GM20431 (cell line): Measurements from ENCODE around the gene PSD2.

ENCODE experiments used
- in situ Hi-C: fragments of 300-500 bp; cut with MseI, MboI; formaldehyde crosslinking; loops from one replicate; pipeline ENCODE4 v1.15.0; 2020; ENCODE audit warnings: low sequenced_read_pairs; ENCODE audit not compliant: unreplicated experiment

Gene PSD2

DNA sequence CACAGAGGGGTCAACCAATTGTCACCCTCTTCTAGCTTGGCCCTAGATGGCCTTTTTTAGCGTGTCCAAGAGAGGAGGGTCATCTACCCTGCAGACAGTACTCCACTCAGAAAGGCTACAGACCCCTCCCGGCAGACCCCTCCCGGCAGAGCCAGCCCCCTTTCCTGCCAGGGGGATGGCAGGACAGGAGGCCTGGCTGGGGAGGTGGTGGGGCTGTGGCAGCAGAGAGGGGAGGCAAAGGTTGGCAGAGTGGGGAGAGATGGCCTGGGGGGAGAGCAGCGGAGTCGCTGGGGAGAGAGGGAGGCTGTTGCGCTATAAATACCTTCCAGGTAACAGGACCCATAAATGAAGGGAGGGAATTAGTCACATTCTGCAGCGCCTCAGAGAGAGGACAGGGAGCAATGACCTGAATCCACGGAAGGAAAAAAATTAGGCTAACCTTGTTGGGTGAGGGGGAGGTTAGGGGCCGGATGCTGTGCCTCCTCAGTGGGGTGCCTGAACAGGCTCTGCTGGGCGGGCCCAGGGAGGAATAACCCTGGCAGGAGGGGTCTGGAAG is 32.9 kb upstream of the PSD2 start:
- in situ Hi-C loops, result no loop called here

DNA sequence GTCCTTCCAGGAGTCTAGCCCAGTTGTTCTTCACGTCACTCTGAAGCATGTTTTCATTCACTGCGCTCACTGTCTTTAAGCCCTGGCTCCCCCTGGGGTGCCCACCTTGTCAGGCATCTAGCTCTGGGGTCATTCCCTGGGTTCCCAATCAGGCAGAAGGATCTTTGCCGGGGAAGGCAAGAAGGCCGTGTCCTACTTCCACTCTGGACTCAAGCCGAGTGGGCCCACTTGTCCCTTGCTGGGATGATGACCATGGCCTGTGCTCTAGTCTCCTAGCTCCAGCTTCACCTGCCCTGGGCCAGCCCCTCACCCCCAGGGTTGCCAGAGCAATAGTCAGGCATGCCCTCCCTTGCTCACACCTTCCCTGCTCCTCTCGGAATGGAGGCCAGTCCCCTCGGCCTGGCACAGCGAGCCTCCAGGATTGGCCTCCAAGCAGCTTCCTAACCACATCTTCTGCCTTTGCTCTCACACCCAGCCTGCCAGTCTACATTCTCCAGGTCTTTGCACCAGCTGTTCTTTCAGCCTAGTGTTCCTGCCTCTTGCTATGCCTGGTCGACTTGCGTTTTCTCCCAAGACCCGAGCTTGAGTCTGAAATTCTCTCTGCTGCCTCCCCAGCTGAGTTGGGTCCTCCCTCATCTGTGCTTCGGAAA is 32.2 kb upstream of the PSD2 start:
- in situ Hi-C loops, result no loop called here

DNA sequence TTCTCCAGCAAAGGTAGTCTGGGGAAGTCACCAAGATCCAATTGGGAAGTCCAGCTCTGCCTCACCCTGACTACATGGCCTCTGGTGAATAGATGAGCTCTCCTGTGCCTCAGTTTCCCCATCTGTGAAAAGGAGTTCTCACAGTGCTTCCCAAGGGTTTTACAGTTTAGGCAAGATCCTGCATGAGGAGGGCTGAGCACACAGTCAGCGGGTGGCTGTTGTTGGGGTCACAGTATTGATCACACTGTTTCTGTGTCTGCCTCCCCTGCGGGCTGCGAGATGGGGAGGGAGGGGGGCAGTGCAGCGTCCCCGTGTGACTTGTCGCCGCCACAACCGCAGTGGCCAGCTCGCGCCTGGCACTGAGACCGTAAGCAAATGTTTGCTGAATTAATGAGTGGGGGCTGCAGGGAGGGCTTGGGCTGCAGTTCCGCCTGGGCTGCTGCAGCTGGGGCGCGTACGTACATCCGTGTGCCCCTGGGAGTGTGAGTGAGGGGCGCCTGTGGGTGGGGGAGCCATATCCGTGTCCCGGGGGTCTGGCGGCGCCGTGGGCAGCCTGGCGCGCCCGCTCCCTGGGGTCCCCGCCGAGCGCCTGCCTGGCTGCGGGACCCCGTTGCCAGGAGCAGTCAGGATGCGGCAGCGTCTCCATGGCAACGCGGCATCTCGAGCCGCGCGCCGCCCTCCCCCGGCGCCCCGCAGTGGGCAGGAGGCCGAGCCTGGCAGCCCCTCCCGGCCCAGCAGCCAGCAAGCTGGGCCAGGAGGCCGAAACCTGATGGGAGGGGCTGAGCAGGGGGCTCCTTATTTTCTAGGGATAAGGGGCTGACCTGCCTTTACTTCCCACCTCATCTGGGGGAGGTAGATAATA is 31.4 kb upstream of the PSD2 start:
- in situ Hi-C loops, result no loop called here

DNA sequence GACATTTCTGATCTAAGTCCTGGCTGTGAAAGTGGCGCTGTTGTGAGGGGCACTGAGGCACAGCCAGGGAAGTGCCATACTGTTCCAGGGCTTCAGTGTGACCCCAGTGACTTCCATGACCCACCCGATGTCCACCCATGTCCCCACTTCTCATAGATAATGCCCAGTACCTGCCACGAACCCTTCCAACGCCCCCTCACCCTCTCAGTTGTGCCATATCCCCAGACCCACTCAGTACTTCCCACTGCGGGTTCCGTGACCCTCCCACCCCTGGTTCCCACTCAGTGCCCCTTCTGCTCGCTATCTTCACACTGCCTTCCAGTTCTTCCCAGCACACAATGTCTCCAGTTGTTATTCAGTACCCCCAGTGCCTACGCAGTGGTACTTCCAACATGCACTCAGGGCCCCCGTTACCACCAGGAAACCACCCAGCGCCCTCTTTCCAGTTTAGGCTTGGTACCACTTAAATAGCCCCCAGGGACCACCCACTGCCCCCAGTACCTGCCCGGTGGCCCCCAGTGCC is 30.7 kb upstream of the PSD2 start:
- in situ Hi-C loops, result no loop called here

DNA sequence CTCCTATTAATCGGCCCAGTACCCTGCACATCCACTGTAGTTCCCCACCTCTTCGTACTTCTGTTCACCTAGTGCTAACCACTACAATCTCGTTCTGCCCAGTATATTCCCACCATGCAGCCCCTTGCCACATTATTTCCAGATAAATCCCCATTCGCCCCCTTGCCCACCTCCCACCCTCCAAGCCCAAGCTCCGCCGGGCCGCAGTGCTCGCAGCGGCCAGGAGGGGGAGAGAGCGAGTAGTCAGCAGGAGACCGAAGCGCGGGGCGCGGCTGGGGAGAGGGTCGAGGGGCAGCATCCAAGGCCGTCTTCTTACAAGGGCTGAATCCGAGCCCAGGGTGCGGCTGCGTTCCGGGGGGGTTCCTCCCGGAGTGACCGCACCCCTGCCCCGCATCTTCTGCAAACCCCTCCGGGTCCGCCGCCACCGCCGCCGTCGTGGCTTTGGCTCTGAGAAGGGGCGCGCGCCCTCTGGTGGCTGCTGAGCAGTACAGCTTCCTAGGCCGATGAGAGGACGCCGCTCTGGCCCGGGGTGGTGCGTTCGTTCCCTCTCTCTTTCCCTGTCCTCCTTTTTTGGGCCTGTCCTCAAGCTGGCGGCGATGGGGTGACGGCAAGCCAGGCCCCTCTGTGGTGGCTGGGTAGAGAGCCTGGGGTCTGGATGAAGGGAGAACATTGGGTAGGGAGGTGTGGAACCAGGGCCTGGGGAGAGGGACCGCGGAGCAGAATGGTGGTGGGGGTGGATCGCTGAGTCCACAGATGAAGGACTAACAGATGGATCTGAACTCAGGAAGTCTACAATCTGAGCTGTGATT is 30.0 kb upstream of the PSD2 start:
- in situ Hi-C loops, result no loop called here

DNA sequence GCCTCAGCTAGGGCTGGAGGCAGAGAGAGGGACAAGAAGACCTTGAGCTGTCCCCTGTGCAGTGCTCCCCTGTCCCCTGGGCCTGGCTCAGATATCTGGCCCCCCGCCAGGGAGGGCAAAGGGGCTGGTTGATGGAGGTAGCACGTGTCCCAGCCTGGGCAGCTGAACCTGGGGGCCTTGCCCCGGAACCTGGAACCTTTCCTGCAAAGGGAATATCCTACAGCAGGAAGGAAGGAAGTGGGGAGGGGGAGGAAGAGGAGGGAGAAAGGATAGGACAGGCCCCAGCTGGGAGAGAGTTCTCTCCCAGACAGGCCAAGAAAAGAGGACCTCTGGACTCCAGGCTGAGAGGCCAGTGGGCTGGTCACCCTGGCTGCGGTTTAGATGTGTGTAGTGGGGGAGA is 27.6 kb upstream of the PSD2 start:
- in situ Hi-C loops, result no loop called here

DNA sequence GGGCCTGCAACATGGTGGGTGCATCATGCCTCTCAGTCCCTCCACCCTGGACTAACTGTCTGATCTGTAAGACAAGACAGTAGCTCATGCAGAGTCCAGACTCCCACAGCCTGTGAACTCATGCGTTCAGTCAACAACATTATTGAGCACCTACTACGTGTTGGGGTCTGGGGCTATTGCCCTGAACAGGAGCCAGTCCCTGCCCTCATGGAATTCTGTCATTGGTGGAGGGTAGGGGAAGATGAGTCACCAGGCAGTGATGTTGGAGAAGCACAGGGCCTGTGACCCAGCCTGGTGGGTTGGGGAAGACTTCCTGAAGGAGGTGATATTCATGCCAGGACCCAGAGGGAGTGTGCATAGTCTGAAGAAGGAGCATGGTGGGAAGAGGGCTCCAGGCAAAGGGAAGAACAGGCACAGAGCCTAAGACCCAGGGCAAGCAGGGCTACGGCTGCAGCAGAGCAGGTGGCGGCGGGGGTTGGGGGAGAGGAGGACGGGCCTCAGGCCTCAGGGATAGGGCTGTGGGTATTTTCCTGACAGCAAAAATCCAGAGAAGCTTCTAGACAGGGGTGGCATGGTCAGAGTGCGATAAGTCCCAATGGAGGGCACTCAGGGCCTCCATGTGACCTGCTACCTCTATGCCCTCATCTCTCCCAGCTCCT is 26.7 kb upstream of the PSD2 start:
- in situ Hi-C loops, result no loop called here

DNA sequence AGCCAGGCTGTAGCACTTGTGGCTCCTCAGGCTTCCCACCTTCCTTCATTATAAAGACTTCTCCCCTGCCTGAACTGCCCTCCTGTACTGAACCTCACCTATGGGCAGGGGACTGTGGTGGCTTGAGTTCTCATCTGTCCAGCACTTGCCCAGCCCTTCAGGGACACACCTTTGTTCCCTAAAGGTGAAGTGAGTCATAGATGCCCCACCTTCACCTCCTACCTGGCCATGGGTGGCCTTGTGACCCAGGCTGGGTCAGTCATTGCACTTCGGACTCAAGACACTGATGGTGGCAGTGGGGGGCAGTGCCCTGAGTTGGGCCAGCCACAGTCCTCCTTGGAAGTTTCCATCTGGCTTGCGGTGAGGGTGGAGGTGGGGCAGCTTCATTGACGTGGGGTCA is 26.1 kb upstream of the PSD2 start:
- in situ Hi-C loops, result no loop called here

DNA sequence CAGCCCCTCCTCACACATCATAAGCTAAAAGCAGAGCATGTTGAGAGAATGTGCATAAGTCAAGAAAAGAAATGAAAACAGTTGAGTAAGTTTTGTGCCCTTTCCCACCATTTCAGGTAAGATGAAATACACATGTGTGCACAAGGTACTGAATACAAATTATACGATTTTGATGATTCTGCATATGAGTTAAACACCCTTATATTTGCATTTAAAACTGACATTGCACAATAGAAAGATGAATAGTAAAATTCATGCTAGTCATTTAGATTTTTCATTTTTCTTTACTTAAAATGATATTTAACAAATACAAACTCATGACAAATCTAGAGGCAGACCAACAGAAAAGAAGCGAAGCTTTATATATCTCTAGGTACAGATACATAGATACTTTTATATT is 24.9 kb upstream of the PSD2 start:
- in situ Hi-C loops, result loop anchor here (10.0 kb wide), 1 partner anchor 194 kb away; no protein-coding TSS in a partner anchor

DNA sequence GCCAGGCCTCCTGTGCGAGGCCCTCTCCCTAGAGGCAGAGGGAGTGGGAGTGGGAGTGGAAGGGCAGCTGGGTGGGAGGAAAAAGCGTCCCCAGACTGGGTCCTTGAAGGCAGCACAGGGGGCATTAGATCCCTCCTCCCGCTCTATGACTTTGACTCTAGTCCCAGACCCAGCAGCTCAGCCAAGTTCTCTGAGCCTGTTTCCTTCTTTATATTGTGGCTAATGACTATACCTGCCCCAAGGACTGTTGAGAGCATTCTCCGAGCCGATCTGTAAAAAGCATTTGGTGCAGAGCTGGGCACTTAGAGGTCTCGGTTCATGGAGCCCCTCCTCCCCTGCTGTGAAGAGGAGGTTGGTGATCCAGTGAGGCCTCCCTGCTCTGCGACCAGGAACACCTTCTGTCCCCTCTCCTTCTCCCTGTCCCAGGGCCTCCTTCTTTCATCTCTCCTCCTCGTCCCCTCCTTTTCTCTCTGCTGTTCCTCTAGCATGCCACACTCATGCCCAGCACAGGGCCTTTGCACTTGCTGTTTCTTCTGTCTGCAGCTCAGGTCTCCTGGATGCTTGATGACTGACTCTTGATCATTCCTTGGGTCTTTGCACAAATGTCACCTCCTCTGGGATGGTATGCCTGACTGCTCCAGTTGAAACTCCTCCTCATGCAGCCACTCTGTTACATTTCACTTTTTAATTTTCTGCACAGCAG is 23.4 kb upstream of the PSD2 start:
- in situ Hi-C loops, result loop anchor here (10.0 kb wide), 1 partner anchor 193 kb away; no protein-coding TSS in a partner anchor

DNA sequence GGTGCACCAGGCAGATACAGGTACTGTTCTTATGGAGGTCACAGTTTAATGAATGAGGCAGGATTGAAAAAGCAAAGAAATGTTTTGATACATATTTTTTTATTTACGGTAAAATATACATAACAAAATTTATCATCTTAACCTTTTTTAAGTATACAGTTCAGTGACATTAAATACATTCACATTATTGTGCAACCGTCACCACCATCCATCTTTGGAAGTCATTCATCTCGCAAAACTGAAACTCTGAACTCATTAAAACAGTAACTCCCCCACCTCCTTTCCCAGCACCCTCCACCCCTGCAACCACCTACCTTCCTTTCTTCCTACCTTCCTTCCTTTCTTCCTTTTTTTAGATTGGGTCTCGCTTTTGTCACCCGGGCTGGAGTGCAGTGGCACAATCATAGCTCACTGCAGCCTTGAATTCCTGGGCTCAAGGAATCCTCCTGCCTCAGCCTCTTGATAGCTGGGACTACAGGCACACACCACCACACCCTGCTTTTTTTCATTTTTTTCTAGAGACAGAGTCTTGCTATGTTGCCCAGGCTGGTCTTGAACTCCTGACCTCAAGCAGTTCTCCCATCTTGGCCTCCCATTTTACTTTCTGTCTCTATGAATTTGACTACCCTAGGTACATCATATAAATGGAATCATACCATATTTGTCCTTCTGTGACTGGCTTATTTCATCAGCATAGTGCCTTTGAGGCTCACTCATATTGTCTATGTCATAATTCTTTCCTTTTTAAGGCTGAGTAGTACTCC is 22.5 kb upstream of the PSD2 start:
- in situ Hi-C loops, result loop anchor here (10.0 kb wide), 1 partner anchor 192 kb away; no protein-coding TSS in a partner anchor

DNA sequence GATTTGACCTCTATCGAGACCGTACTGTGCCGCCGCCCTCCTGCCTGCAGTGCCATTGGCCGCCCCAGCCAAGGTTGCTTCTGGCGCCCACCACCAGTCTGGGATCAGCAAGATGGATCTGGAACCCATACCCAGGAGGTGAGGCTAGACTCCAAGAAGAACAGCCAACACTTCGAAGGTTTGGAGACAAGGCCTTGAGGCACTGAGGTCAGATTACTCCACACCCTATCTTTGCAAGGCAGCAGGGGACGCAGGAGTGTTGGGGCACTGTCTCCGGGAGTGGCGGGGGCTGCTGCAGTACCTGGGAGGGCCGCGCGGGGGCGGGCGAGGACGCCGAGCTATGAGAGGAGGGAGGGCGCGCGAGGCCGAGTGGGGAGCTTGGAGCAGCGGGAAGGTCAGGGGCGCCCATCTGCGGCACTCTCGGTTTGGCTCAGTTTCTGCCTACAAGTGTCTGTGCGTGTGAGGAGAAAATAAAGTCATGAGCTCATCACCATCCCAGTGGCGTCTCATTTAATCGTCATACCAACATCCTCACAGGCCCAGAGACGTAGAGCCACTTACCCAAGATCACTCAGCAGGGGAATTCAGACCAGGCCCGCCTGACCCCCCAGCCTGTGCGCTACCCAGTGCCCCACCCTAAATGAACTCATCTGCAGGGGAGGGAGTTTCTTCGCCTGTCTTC is 20.5 kb upstream of the PSD2 start:
- in situ Hi-C loops, result loop anchor here (10.0 to 25.0 kb wide), 2 partner anchors 190 to 387 kb away; no protein-coding TSS in a partner anchor

DNA sequence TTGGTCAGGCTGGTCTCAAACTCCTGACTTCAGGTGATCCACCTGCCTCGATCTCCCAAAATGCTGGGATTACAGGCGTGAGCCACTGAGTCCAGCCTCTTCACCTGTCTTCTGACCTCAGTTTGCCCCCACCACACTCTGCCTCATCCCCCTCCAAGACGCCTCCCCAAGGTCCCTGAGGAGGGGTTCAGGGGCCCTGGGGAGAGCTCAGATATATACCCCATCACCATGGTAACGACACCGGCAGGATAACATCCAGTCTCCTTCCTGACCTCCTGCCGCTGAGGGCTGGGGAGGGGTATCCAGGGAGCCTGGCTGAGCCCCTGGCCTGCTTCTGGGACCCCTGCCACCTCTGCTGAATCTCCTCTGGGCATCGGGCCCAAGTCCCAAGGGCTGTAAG is 19.7 kb upstream of the PSD2 start:
- in situ Hi-C loops, result loop anchor here (10.0 to 25.0 kb wide), 2 partner anchors 189 to 386 kb away; no protein-coding TSS in a partner anchor

DNA sequence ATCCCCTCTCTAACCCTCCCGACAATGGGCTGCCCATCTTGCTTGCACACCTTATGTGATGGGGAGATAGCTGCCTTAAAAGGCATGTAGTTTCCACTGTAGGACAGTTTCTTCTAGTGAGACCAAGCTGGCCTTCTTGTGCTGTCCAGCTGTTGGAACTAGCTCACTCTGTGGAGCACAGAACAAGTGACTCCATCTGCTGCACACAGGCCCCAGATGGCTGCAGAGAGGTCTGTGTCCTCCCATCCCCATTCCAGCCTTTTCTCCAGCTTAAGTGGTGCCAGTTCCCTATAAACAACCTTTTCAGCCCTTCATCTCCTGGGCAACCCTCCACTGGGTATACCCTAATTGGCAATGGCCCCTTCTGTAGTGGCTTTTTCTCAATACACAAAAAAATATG is 18.7 kb upstream of the PSD2 start:
- in situ Hi-C loops, result loop anchor here (10.0 to 25.0 kb wide), 2 partner anchors 188 to 385 kb away; no protein-coding TSS in a partner anchor

DNA sequence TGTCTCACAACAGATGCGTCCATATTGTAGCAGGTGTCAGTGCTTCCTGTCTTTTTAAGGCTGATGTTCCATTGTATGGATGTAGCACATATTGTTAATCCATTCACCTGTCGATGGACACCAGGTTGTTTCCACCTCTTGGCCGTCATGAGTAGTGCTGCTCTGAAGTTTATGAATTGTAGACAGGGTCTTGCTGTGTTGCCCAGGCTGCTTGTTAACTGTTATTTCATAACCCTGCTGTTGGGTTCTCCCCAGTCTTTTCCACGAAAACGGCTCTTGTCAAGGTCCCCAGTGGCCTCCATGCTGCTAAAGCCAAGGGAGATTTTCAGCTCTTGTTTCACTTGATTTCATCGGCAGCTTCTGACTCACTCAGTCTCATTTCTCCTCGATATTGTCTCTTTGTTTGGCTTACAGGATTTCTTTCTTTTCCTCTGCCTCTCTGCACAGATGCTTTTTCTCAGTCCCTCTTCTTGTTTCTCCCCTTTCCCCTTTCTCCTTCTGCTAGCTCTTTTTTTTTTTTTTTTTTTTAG is 12.1 kb upstream of the PSD2 start:
- in situ Hi-C loops, result loop anchor here (10.0 to 25.0 kb wide), 2 partner anchors 61 to 379 kb away; no protein-coding TSS in a partner anchor

DNA sequence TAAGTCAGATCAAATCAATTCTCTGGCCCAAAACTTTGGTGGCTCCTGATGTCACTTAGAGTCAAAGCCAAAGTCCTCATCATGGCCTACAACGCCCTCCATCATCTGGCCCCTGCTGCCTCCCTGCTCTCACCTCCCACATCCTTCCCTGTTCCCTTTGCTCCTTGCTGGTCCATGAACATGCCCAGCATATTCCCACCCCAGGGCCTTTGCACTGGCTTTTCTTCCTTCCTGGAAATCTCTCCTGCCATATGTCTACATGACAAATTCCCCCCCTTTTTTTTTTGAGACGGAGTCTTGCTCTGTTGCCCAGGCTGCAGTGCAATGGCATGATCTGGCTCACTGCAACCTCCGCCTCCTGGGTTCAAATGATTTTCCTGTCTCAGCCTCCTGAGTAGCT is 11.1 kb upstream of the PSD2 start:
- in situ Hi-C loops, result loop anchor here (10.0 to 25.0 kb wide), 2 partner anchors 60 to 378 kb away; no protein-coding TSS in a partner anchor

DNA sequence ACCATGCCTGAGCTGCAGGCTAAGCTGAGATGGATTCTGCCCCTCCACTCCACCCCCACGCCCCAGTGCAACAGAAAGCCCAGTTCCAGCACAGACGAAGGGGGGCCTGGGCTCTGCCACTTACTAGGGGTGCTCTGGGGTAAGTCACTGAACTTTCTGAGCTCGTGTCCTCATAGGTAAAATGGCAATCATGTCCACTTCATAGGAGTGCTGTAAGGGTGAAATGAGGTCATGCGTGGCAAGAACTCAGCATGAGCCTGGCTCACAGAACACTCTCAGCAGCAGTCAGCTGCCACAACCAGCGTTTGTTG is 8.4 kb upstream of the PSD2 start:
- in situ Hi-C loops, result loop anchor here (10.0 to 25.0 kb wide), 2 partner anchors 58 to 375 kb away; no protein-coding TSS in a partner anchor
